Vagina (tissue), 2 donors: ENCODE data around the gene GALNT12.

ENCODE experiments used
- CTCF ChIP-seq, 3 experiments: fragments of 450-650 bp in 2 of 3; fragments of 200-600 bp in 1 of 3; sonication (generic) in 1 of 3; IDR thresholded peaks; one replicate each; pipeline ENCODE4 v1.5.1; 2017 to 2019; ENCODE audit warnings: antibody characterized with exemption in 3 of 3, mild to moderate bottlenecking in 2 of 3, moderate library complexity in 2 of 3
- POLR2A ChIP-seq, 2 donors: fragments of 450-650 bp; IDR thresholded peaks; one replicate each; pipeline ENCODE4 v1.6.1; 2017; ENCODE audit warnings: antibody characterized with exemption in 2 of 2, mild to moderate bottlenecking in 2 of 2, moderate library complexity in 2 of 2
- POLR2AphosphoS5 ChIP-seq, 2 donors: sonication (generic); formaldehyde crosslinking; IDR thresholded peaks; one replicate each; pipeline ENCODE4 v1.9.0; 2017; ENCODE audit warnings: antibody characterized with exemption in 2 of 2, mild to moderate bottlenecking in 2 of 2, low read depth in 1 of 2; ENCODE audit not compliant: insufficient read depth in 1 of 2

DNA sequence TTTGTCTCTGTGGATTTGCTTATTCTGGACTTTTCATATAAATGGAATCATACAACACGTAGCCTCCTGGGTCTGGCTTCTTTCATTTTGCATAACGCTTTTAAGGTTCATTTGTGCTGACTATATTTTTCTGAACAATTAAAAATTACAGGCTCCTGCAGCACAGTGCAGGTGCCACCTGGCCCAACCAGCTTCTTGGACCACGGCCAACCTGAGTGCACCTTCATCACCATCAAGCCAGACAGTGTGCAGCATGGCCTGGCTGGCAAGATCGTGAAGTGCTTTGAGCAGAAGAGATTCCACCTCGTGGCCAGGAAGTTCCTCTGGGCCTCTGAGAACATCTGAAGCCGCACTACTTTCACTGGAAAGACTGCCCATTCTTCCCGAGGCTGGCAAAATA lies 82.8 kb downstream of the GALNT12 start:
- TF ChIP-seq CTCF (IDR thresholded peaks at IDR 0.05) (no peak), POLR2A (IDR thresholded peaks at IDR 0.05) (no peak), POLR2AphosphoS5 (IDR thresholded peaks at IDR 0.05; ENCODE audit: insufficient read depth in 1 of 2, low read depth in 1 of 2) (no peak)
